Body of pancreas (tissue), 4 donors: ENCODE measurements around the gene GZMH. TPM values are rescaled to one million over a fixed set of nuclear protein-coding genes. Genes with fewer than 3 reads are reported as not detected.
A peak's percentile ranks its signal among the peaks of the same experiment; 100 is the strongest.

Experiments
- ATAC-seq: fragments of 150-250 bp; one replicate; pipeline ENCODE4 v1.9.1; 2016
- DNase-seq, 4 donors: peaks; one replicate each; pipeline ENCODE4 v3.0.0-alpha.2; 2019
- H3K27ac ChIP-seq, 4 donors: fragments of 200-600 bp; sonication (generic); 1 replicate in 3 of 4; 2 replicates in 1 of 4; pipeline versions ENCODE4 v1.5.1 to v1.6.1; 2016 to 2019; ENCODE audit warnings: mild to moderate bottlenecking in 1 of 4, mixed read lengths in 1 of 4, moderate library complexity in 1 of 4
- H3K27me3 ChIP-seq, 2 donors: fragments of 200-600 bp; sonication (generic); one replicate each; pipeline ENCODE4 v1.6.0; 2016; ENCODE audit warnings: mild to moderate bottlenecking in 1 of 2
- H3K36me3 ChIP-seq, 2 donors: fragments of 200-600 bp; sonication (generic); replicated peaks in 1 of 2; 2 replicates each; pipeline ENCODE4 v1.5.1; 2016; ENCODE audit warnings: low read depth in 2 of 2; ENCODE audit not compliant: insufficient read depth in 1 of 2
- H3K4me1 ChIP-seq: fragments of 200-600 bp; sonication (generic); one replicate; pipeline ENCODE4 v1.6.0; 2016
- H3K4me3 ChIP-seq, 2 donors: fragments of 200-600 bp; sonication (generic); 1 replicate in 1 of 2; 2 replicates in 1 of 2; pipeline ENCODE4 v1.5.1; 2016 to 2019
- H3K9me3 ChIP-seq, 3 donors: fragments of 200-600 bp; sonication (generic); 1 replicate in 2 of 3; 2 replicates in 1 of 3; pipeline ENCODE4 v1.5.1; 2016
- CTCF ChIP-seq, 7 experiments: fragments of 450-650 bp in 4 of 7; fragments of 200-600 bp in 3 of 7; sonication (generic) in 3 of 7; IDR thresholded peaks; one replicate each; pipeline ENCODE4 v1.5.1; 2016 to 2019; ENCODE audit warnings: antibody characterized with exemption in 7 of 7
- POLR2A ChIP-seq, 3 donors: fragments of 450-650 bp; IDR thresholded peaks; one replicate each; pipeline ENCODE4 v1.6.1; 2016; ENCODE audit warnings: antibody characterized with exemption in 3 of 3, mild to moderate bottlenecking in 2 of 3
- WGBS, 2 donors: methylation state at CpG; one replicate each; pipeline ENCODE4 v1.1.5; 2017; 5-methylcytosine and 5-hydroxymethylcytosine counted together
- intact Hi-C: fragments of 100-400 bp; cut with DNase I; formaldehyde crosslinking; loops from one replicate; pipeline ENCODE4 v1.15.1; 2023
- total RNA-seq, 2 donors: library from RNA; depleted of rRNA; stranded (reverse); fragments of >200 nt; gene quantifications; one replicate each; pipeline ENCODE4 v1.1.0, GENCODE V29; 2016

The GZMH gene
- total RNA-seq, 2 donors from 2014 or later, result not detected

GRCh38 chr14:24613241-24613640 is 3.8 kb upstream of the GZMH start:
- 50 to 60% methylated on average over 1 of the region's 1 CpG for WGBS, 2 donors
- Histone ChIP-seq H3K9me3 (no peaks in the 10 kb centered on the region), H3K4me3 (no peak overlapping the region), H3K27ac (no peak overlapping the region), H3K4me1 (no peaks in the 10 kb centered on the region), H3K27me3 (no peaks in the 10 kb centered on the region), H3K36me3 (no peaks in the 10 kb centered on the region)
- intact Hi-C loops, result no loop called here
- no peak for ATAC-seq
- TF ChIP-seq CTCF (IDR thresholded peaks at IDR 0.05) (no peak), POLR2A (IDR thresholded peaks at IDR 0.05) (no peak)
- no peak for DNase-seq

- H3K4me1 ChIP-seq, result no peaks in the 10 kb centered on the region
- DNase-seq, result peak in 1 of 4 donors; percentile 42
- H3K36me3 ChIP-seq, result no peaks in the 10 kb centered on the region
- intact Hi-C loops, result no loop called here
- H3K9me3 ChIP-seq, result no peaks in the 10 kb centered on the region
- TF ChIP-seq CTCF (IDR thresholded peaks at IDR 0.05) (no peak), POLR2A (IDR thresholded peaks at IDR 0.05) (no peak)
- no peak overlapping the region for H3K4me3 ChIP-seq
- no peak for ATAC-seq
- H3K27ac ChIP-seq, result no peak overlapping the region
- H3K27me3 ChIP-seq, result no peaks in the 10 kb centered on the region
Observed at GRCh38 chr14:24612196-24612595, 2.7 kb upstream of the GZMH start.

- H3K9me3 ChIP-seq, result no peaks in the 10 kb centered on the region
- H3K36me3 ChIP-seq, result no peaks in the 10 kb centered on the region
- no peak overlapping the region for H3K4me3 ChIP-seq
- intact Hi-C loops, result no loop called here
- ATAC-seq, result no peak
- 69 to 73% methylated on average over 8 of the region's 8 CpGs for WGBS, 2 donors
- no peaks in the 10 kb centered on the region for H3K4me1 ChIP-seq
- DNase-seq, result no peak
- no peaks in the 10 kb centered on the region for H3K27me3 ChIP-seq
- H3K27ac ChIP-seq, result no peak overlapping the region
- TF ChIP-seq CTCF (IDR thresholded peaks at IDR 0.05) (no peak), POLR2A (IDR thresholded peaks at IDR 0.05) (no peak)
Observed at GRCh38 chr14:24607635-24608514, 1.6 kb downstream of the GZMH start.

- H3K4me3 ChIP-seq, result no peak overlapping the region
- H3K4me1 ChIP-seq, result no peaks in the 10 kb centered on the region
- 63% methylated on average over 4 of the region's 4 CpGs for WGBS, 2 donors
- TF ChIP-seq POLR2A (IDR thresholded peaks at IDR 0.05) (no peak), CTCF (IDR thresholded peaks at IDR 0.05) (no peak)
- ATAC-seq (no peak), DNase-seq (no peak)
- no peaks in the 10 kb centered on the region for H3K9me3 ChIP-seq
- intact Hi-C loops, result no loop called here
- no peak overlapping the region for H3K27ac ChIP-seq
- no peaks in the 10 kb centered on the region for H3K36me3 ChIP-seq
- H3K27me3 ChIP-seq, result no peaks in the 10 kb centered on the region
Observed at GRCh38 chr14:24607081-24607480, 2.4 kb downstream of the GZMH start.

- H3K4me1 ChIP-seq, result no peaks in the 10 kb centered on the region
- WGBS, 2 donors, result 43 to 54% methylated on average over 3 of the region's 3 CpGs
- no peak for DNase-seq
- no peak for ATAC-seq
- H3K27ac ChIP-seq, result no peak overlapping the region
- H3K36me3 ChIP-seq, result no peaks in the 10 kb centered on the region
- TF ChIP-seq CTCF (IDR thresholded peaks at IDR 0.05) (no peak), POLR2A (IDR thresholded peaks at IDR 0.05) (no peak)
- no peaks in the 10 kb centered on the region for H3K27me3 ChIP-seq
- no peaks in the 10 kb centered on the region for H3K9me3 ChIP-seq
- H3K4me3 ChIP-seq, result no peak overlapping the region
- intact Hi-C loops, result no loop called here
Observed at GRCh38 chr14:24606297-24606696, 3.2 kb downstream of the GZMH start.
